D721Med (cell line): ENCODE results near the gene PRND.

Experiments used
- DNase-seq: peaks from one replicate; pipeline ENCODE4 v3.0.0; 2011; ENCODE audit warnings: low spot score; ENCODE audit not compliant: insufficient read length
- FAIRE-seq: peaks from 2 replicates; lab custom pipeline; 2011; peaks lifted over from hg19 to GRCh38; lab: Jason Lieb, UNC
- CTCF ChIP-seq: IDR thresholded peaks from 2 replicates; pipeline ENCODE4 v1.5.1; 2012; ENCODE audit warnings: mild to moderate bottlenecking, control low read depth; ENCODE audit not compliant: insufficient read depth; ENCODE audit errors: missing control alignments

The PRND gene

GRCh38 chr20:4714818-4715217, 6.9 kb upstream of the PRND start:
- FAIRE-seq (no peak), DNase-seq (no peak)
- no peak for TF ChIP-seq CTCF

GRCh38 chr20:4717816-4718570, 3.7 kb upstream of the PRND start:
- DNase-seq: no peak
- FAIRE-seq: no peak
- TF ChIP-seq CTCF: no peak

- FAIRE-seq: no peak
- no peak for TF ChIP-seq CTCF
Measured at GRCh38 chr20:4719190-4719589, 2.5 kb upstream of the PRND start.

GRCh38 chr20:4720041-4720976, 1.4 kb upstream of the PRND start:
- DNase-seq (peak; percentile 43), FAIRE-seq (no peak)
- peak; percentile 76 for TF ChIP-seq CTCF

More at GRCh38 chr20:4719190-4719589, 2.5 kb upstream of the PRND start:
- DNase-seq: no peak

GRCh38 chr20:4720977-4721349, 746 bp upstream of the PRND start:
- DNase-seq (no peak), FAIRE-seq (no peak)
- no peak for TF ChIP-seq CTCF

- DNase-seq (no peak), FAIRE-seq (no peak)
Measured at GRCh38 chr20:4722571-4722970, 862 bp downstream of the PRND start.

More at GRCh38 chr20:4722571-4722970, 862 bp downstream of the PRND start:
- no peak for TF ChIP-seq CTCF
